Measurements from ENCODE around the gene KCNJ14. TPM values are rescaled to one million over a fixed set of nuclear protein-coding genes. Genes with fewer than 3 reads are reported as not detected.

Gene KCNJ14
- total RNA-seq, 4 donors from 2014 or later: 0.44 to 4.1 (median 1.5) TPM

DNA sequence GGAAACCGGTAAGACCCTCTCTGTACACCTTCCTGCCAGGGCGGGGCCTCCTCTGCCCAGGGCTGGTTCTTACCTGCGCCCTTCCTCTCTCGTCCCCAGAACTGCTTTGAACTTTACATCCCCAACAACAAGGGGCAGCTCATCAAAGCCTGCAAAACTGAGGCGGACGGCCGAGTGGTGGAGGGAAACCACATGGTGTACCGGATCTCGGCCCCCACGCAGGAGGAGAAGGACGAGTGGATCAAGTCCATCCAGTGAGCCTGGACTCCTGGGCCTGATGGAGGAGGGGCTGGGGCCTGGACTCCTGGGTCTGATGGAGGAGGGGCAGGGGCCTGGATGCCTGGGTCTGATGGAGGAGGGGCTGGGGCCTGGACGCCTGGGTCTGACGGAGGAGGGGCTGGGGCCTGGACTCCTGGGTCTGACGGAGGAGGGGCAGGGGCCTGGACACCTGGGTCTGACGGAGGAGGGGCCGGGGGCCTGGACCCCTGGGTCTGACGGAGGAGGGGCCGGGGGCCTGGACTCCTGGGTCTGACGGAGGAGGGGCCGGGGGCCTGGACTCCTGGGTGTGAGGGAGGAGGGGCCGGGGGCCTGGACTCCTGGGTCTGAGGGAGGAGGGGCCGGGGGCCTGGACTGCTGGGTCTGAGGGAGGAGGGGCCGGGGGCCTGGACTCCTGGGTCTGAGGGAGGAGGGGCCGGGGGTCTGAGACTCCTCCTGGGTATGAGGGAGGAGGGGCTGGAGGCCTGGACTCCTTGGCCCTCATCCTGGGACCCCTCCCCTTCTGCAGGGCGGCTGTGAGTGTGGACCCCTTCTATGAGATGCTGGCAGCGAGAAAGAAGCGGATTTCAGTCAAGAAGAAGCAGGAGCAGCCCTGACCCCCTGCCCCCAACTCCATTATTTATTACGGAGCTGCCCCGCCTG is 23.2 kb downstream of the KCNJ14 start:
- WGBS, 2 donors: 85 to 86% methylated on average over 24 to 26 of the region's 29 CpGs
- peaks cover 5 to 59% (median 13%) of the 10 kb centered on the region in 3 donors for H3K36me3 ChIP-seq
- no peak overlapping the region for H3K4me3 ChIP-seq
- TF ChIP-seq POLR2A (IDR thresholded peaks at IDR 0.05) (no peak), EP300 (IDR thresholded peaks at IDR 0.05) (no peak)
- TF ChIP-seq, protein P1, sequence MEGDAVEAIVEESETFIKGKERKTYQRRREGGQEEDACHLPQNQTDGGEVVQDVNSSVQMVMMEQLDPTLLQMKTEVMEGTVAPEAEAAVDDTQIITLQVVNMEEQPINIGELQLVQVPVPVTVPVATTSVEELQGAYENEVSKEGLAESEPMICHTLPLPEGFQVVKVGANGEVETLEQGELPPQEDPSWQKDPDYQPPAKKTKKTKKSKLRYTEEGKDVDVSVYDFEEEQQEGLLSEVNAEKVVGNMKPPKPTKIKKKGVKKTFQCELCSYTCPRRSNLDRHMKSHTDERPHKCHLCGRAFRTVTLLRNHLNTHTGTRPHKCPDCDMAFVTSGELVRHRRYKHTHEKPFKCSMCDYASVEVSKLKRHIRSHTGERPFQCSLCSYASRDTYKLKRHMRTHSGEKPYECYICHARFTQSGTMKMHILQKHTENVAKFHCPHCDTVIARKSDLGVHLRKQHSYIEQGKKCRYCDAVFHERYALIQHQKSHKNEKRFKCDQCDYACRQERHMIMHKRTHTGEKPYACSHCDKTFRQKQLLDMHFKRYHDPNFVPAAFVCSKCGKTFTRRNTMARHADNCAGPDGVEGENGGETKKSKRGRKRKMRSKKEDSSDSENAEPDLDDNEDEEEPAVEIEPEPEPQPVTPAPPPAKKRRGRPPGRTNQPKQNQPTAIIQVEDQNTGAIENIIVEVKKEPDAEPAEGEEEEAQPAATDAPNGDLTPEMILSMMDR (IDR thresholded peaks at IDR 0.05): no peak
- H3K27ac ChIP-seq: no peak overlapping the region
- no peaks in the 10 kb centered on the region for H3K9me3 ChIP-seq
- no peaks in the 10 kb centered on the region for H3K27me3 ChIP-seq
- peaks cover 0 to 23% (median 4%) of the 10 kb centered on the region in 4 donors for H3K4me1 ChIP-seq
- no peak for DNase-seq (ENCODE audit: low spot score in 2 of 2)

DNA sequence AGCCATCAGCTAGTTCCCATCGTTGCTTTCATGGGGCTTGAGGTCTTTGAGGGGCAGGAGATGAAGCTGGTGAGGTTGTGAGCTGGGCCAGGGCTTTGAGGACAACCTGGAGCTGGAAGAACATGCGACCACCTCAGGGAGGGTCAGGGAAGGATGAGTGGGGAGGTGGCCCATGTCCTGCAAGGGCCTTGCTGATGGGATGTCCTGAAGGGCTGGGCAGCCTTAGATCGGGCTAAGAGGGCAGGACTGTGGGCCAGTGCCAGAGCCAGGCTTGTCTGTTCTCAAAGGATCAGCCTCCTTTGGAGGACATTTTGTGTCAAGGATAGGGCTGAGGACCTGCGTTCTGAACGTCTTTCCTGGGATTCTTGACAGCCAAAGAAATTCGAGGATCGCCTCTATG is 24.3 kb downstream of the KCNJ14 start:
- Histone ChIP-seq H3K27me3 (no peaks in the 10 kb centered on the region), H3K9me3 (no peaks in the 10 kb centered on the region), H3K4me3 (no peak overlapping the region), H3K27ac (peak overlapping the region; percentile 80 to 94 (median 87)), H3K36me3 (peaks cover 5 to 48% (median 7%) of the 10 kb centered on the region in 3 donors), H3K4me1 (peaks cover 0 to 23% (median 4%) of the 10 kb centered on the region in 4 donors)
- WGBS, 2 donors: 79 to 80% methylated on average over 7 of the region's 7 CpGs
- no peak for DNase-seq (ENCODE audit: low spot score in 2 of 2)
- TF ChIP-seq POLR2A (IDR thresholded peaks at IDR 0.05) (no peak), EP300 (IDR thresholded peaks at IDR 0.05) (no peak)
- TF ChIP-seq, protein P1 (IDR thresholded peaks at IDR 0.05): no peak

DNA sequence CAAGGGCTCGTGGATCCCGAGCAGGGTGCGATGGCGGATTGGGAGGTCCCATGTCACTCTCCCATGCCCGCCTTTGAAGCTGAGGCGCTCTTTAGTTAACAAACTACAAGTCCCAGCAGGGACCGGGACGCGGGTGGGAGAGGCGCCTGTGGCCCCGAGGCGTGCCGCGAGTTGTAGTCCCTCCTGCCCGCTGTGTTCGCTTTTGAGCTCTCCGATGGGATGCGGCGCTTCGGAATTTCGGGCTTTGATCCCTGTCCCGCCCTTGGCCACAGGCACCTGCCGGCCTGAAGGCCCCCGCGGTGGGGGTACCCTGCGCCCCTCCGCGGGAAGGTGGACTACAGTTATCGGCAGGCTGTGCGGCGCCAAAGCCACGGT is 24.8 kb downstream of the KCNJ14 start:
- Histone ChIP-seq H3K9me3 (no peaks in the 10 kb centered on the region), H3K27ac (peak overlapping the region; percentile 80 to 94 (median 87)), H3K4me1 (peaks cover 0 to 23% (median 4%) of the 10 kb centered on the region in 4 donors), H3K27me3 (no peaks in the 10 kb centered on the region), H3K36me3 (peaks cover 2 to 43% (median 5%) of the 10 kb centered on the region in 3 donors), H3K4me3 (peak overlapping the region; percentile 51 to 65 (median 58))
- TF ChIP-seq, protein P1 (IDR thresholded peaks at IDR 0.05): no peak
- TF ChIP-seq EP300 (IDR thresholded peaks at IDR 0.05): peak in 1 of 2 donors; percentile 58
- WGBS, 2 donors: 2 to 44% methylated on average over 9 to 11 of the region's 32 CpGs
- DNase-seq (ENCODE audit: low spot score in 2 of 2): peak; percentile 38 to 48

DNA sequence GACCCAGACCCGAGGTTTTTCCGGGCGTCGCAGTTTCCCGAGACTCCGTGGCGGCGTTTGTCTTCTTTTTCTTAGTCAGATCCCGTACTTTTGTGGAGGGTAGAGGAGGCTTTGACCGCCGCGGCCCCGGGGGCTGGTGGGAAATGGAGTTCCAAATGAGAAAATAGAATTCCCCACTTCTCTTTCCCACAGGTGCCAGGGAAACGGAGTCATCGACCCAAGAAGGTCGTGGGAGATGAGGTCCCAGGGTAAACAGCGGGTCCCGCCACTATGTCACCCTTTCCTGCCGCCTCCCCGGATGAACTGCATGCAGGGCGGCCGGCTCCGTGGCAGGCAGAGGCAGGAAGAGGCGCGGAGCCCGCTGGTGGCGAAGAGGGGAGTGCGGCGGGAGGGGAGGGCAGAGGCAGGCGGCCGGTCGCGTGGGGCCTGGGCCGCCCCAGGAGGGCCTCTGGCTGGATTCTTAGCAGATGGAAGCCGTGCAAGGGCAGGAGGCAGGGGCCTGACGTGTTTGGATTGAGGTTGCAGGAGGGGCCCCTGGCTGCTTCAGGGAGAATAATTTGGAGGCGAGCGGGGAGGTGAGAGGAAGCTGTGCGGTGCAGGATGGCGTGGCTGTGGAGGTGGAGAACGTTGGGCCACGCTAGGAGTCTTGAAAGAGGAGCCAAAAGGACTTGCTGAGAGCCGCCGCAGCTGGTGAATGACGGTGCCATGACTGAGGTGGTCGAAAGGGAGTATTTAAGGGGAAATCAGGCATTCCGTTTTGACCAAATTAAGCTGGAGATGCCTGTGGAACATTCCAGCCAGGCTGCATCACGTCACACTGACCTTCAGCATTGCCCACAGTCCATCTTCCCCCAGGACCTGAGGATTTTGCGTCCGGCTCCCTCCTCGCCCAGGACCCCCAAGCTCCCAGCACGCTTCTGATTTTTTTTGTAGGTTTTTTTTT is 25.5 kb downstream of the KCNJ14 start:
- H3K27ac ChIP-seq: peak overlapping the region; percentile 80 to 94 (median 87)
- 10 to 14% methylated on average over 50 to 52 of the region's 52 CpGs for WGBS, 2 donors
- peak overlapping the region; percentile 51 to 65 (median 58) for H3K4me3 ChIP-seq
- H3K4me1 ChIP-seq: peaks cover 0 to 23% (median 4%) of the 10 kb centered on the region in 4 donors
- no peaks in the 10 kb centered on the region for H3K9me3 ChIP-seq
- TF ChIP-seq, protein P1 (IDR thresholded peaks at IDR 0.05): no peak
- no peak for TF ChIP-seq POLR2A (IDR thresholded peaks at IDR 0.05)
- TF ChIP-seq EP300 (IDR thresholded peaks at IDR 0.05): no peak
- peaks cover 0 to 36% (median 2%) of the 10 kb centered on the region in 3 donors for H3K36me3 ChIP-seq
- DNase-seq (ENCODE audit: low spot score in 2 of 2): peak in 1 of 2 donors; percentile 48
- H3K27me3 ChIP-seq: no peaks in the 10 kb centered on the region

Measured in tibial nerve (tissue), 4 donors.